Trophoblast cell (in vitro differentiated cells and primary cell): ENCODE data around the gene PAPPA.

Experiments
- DNase-seq, 2 donors: peaks; one replicate each; pipeline ENCODE4 v3.0.0-alpha.2; 2016
- H2AFZ ChIP-seq: 2 replicates; pipeline ENCODE4 v1.6.1; 2013; ENCODE audit warnings: low read length, moderate library complexity, mild to moderate bottlenecking; ENCODE audit not compliant: insufficient read depth, poor library complexity
- H2AK5ac ChIP-seq: 2 replicates; pipeline ENCODE4 v1.6.1; 2013; ENCODE audit warnings: mild to moderate bottlenecking, low read length
- H2BK120ac ChIP-seq: 2 replicates; pipeline ENCODE4 v1.6.1; 2013; ENCODE audit warnings: low read length, mild to moderate bottlenecking, moderate library complexity; ENCODE audit not compliant: insufficient read depth, poor library complexity
- H2BK12ac ChIP-seq: 2 replicates; pipeline ENCODE4 v1.6.1; 2013; ENCODE audit warnings: mild to moderate bottlenecking, low read length, moderate library complexity
- H2BK5ac ChIP-seq: 2 replicates; pipeline ENCODE4 v1.6.1; 2013; ENCODE audit warnings: low read length, low read depth, moderate library complexity, mild to moderate bottlenecking; ENCODE audit not compliant: poor library complexity
- H3K14ac ChIP-seq: 2 replicates; pipeline ENCODE4 v1.6.1; 2013; ENCODE audit warnings: mild to moderate bottlenecking, low read length
- H3K18ac ChIP-seq: 2 replicates; pipeline ENCODE4 v1.6.1; 2013; ENCODE audit warnings: mild to moderate bottlenecking, low read length
- H3K23ac ChIP-seq: 2 replicates; pipeline ENCODE4 v1.6.1; 2013; ENCODE audit warnings: low read length
- H3K27ac ChIP-seq: 2 replicates; pipeline ENCODE4 v1.5.1; 2013; ENCODE audit warnings: low read depth, mild to moderate bottlenecking, inconsistent platforms, low read length, moderate library complexity
- H3K27me3 ChIP-seq: 2 replicates; pipeline ENCODE4 v1.6.1; 2013; ENCODE audit warnings: inconsistent platforms, mild to moderate bottlenecking, low read length, moderate library complexity; ENCODE audit not compliant: insufficient read depth
- H3K36me3 ChIP-seq, 2 experiments: 1 replicate in 1 of 2; 2 replicates in 1 of 2; pipeline ENCODE4 v1.6.1; 2013; ENCODE audit warnings: low read length in 2 of 2, mild to moderate bottlenecking in 2 of 2, moderate library complexity in 1 of 2; ENCODE audit not compliant: insufficient read depth in 2 of 2, control insufficient read depth in 1 of 2
- H3K4ac ChIP-seq: 2 replicates; pipeline ENCODE4 v1.6.1; 2013; ENCODE audit warnings: low read depth, mild to moderate bottlenecking, low read length, moderate library complexity
- H3K4me1 ChIP-seq, 2 experiments: 1 replicate in 1 of 2; 2 replicates in 1 of 2; pipeline ENCODE4 v1.6.1; 2013; ENCODE audit warnings: low read length in 2 of 2, mild to moderate bottlenecking in 2 of 2, moderate library complexity in 1 of 2; ENCODE audit not compliant: insufficient read depth in 2 of 2, control insufficient read depth in 1 of 2
- H3K4me2 ChIP-seq: 2 replicates; pipeline ENCODE4 v1.6.1; 2013; ENCODE audit warnings: inconsistent platforms, mild to moderate bottlenecking, low read length, moderate library complexity
- H3K4me3 ChIP-seq: 2 replicates; pipeline ENCODE4 v1.5.1; 2013; ENCODE audit warnings: mild to moderate bottlenecking, low read depth, low read length, inconsistent platforms
- H3K79me1 ChIP-seq: one replicate; pipeline ENCODE4 v1.6.1; 2013; ENCODE audit warnings: low read length
- H3K79me2 ChIP-seq: 2 replicates; pipeline ENCODE4 v1.6.1; 2013; ENCODE audit warnings: low read length, mild to moderate bottlenecking; ENCODE audit not compliant: control insufficient read depth, insufficient read depth, poor library complexity
- H3K9ac ChIP-seq: 2 replicates; pipeline ENCODE4 v1.6.1; 2013; ENCODE audit warnings: mild to moderate bottlenecking, low read length
- H3K9me3 ChIP-seq: 2 replicates; pipeline ENCODE4 v1.6.1; 2013; ENCODE audit warnings: low read depth, mild to moderate bottlenecking, control low read depth, inconsistent platforms, low read length; ENCODE audit not compliant: insufficient read depth
- H4K12ac ChIP-seq: 2 replicates; pipeline ENCODE4 v1.6.1; 2013; ENCODE audit warnings: low read depth, mild to moderate bottlenecking, low read length, moderate library complexity
- H4K8ac ChIP-seq: 2 replicates; pipeline ENCODE4 v1.6.1; 2013; ENCODE audit warnings: low read depth, mild to moderate bottlenecking, low read length, moderate library complexity
- H4K91ac ChIP-seq: one replicate; pipeline ENCODE4 v1.6.1; 2013; ENCODE audit warnings: low read depth, mild to moderate bottlenecking, low read length, moderate library complexity
- WGBS: extraction: QIAGEN DNeasy Blood & Tissue Kit; methylation state at CpG from one replicate; pipeline ENCODE4 v1.1.7; 2013; ENCODE audit warnings: missing lambda C conversion rate; ENCODE audit not compliant: insufficient read length, insufficient coverage; ENCODE audit errors: extremely low coverage; 5-methylcytosine and 5-hydroxymethylcytosine counted together

PAPPA gene

DNA sequence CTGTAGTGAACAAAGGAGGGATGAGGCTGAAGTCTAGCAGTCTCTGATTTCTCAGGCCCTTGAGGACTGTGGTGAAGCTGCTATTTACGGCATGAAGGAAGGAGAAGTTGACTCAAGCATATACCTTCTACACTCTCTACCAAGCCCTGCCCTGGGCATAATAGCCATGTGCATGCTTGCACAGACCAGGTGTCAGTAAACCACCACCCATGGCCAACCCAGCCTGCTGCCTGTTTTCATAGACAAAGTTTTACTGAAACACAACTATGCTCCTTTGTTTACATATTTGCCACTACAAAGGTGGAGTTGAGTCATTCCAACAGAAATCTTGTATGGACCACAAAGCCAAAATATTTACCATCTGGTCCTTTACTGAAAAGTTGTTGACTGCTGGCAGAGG, 126.9 kb downstream of the PAPPA start:
- WGBS: no CpG with 5 or more reads among the region's 1 CpG
- H3K79me2 ChIP-seq: no peaks in the 10 kb centered on the region

DNA sequence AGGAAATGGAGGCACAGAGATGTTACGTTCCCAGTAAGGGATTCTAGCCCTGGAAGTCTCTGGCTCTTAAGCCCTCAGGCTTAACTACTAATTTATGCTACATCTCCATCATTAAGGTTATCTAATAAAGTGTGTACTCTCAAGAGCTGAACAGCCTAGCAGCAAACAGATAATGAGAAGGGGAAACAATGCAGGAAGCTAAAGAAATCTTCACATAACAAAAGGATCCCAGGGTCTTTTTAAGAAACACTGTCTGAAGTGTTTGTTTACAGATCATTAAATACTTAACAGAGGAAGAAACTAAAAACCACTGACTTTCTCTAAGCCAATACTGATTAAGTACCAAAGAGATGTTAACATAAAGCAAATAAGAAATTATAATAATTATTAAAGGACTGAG, 129.0 kb downstream of the PAPPA start:
- no CpG with 5 or more reads among the region's 1 CpG for WGBS
- Histone ChIP-seq H3K9me3 (no peaks in the 10 kb centered on the region), H3K23ac (no peak overlapping the region)

More for the DNA sequence above, 126.9 kb downstream of the PAPPA start:
- peak; percentile 38 to 53 for DNase-seq
- Histone ChIP-seq H3K79me1 (peaks cover 13% of the 10 kb centered on the region), H3K27me3 (no peaks in the 10 kb centered on the region), H2BK5ac (no peak overlapping the region), H3K18ac (no peak overlapping the region), H3K36me3 (no peaks in the 10 kb centered on the region), H3K9me3 (no peaks in the 10 kb centered on the region), H3K27ac (no peak overlapping the region), H3K9ac (no peak overlapping the region), H4K12ac (no peak overlapping the region), H3K4ac (no peak overlapping the region), H3K4me3 (no peak overlapping the region), H4K8ac (no peak overlapping the region), H3K14ac (no peak overlapping the region), H3K4me1 (peaks cover 13 to 18% of the 10 kb centered on the region in 2 experiments), H2AFZ (no peak overlapping the region), H2BK12ac (no peak overlapping the region), H3K23ac (no peak overlapping the region), H4K91ac (no peak overlapping the region), H2BK120ac (no peak overlapping the region), H2AK5ac (no peak overlapping the region), H3K4me2 (no peak overlapping the region)

DNA sequence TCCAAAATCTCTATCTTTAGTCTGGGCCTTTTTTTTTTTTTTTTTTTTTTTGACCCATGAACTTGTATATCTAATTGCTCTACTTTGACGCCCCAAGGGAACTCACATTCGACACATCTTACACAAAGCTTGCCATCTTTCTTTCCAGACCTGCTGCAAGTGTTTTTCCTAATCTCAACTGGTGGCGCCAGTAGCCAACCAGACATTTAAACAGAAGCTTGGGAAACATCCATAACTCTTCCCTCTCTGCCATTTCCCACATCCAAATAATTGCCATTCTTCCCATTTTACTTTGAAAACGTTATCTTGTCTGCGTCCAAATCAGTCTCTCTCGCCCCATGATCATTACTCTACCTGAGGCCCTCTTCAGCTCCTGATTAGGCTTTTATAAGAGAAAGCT, 130.9 kb downstream of the PAPPA start:
- no CpG with 5 or more reads among the region's 6 CpGs for WGBS
- peak in 1 of 2 donors; percentile 51 for DNase-seq
- Histone ChIP-seq H3K18ac (no peak overlapping the region), H3K79me2 (no peaks in the 10 kb centered on the region), H3K27me3 (no peaks in the 10 kb centered on the region), H3K4me3 (no peak overlapping the region), H3K14ac (no peak overlapping the region), H2AK5ac (no peak overlapping the region), H2BK12ac (no peak overlapping the region), H4K91ac (no peak overlapping the region), H3K9ac (no peak overlapping the region), H2AFZ (no peak overlapping the region), H3K23ac (no peak overlapping the region), H3K36me3 (no peaks in the 10 kb centered on the region), H3K4ac (no peak overlapping the region), H2BK5ac (no peak overlapping the region), H4K8ac (no peak overlapping the region), H3K4me1 (peaks cover 7 to 9% of the 10 kb centered on the region in 2 experiments), H3K79me1 (peaks cover 8% of the 10 kb centered on the region), H3K9me3 (no peaks in the 10 kb centered on the region), H4K12ac (no peak overlapping the region), H2BK120ac (no peak overlapping the region), H3K4me2 (no peak overlapping the region), H3K27ac (no peak overlapping the region)

More for the DNA sequence above, 129.0 kb downstream of the PAPPA start:
- peaks cover 13 to 15% of the 10 kb centered on the region in 2 experiments for H3K4me1 ChIP-seq
- no peak overlapping the region for H2AFZ ChIP-seq
- no peak overlapping the region for H3K18ac ChIP-seq
- H2AK5ac ChIP-seq: no peak overlapping the region
- DNase-seq: no peak
- H3K14ac ChIP-seq: no peak overlapping the region
- peaks cover 11% of the 10 kb centered on the region for H3K79me1 ChIP-seq
- H2BK12ac ChIP-seq: no peak overlapping the region
- H4K12ac ChIP-seq: no peak overlapping the region
- H3K27me3 ChIP-seq: no peaks in the 10 kb centered on the region
- no peak overlapping the region for H4K91ac ChIP-seq
- no peaks in the 10 kb centered on the region for H3K79me2 ChIP-seq
- H2BK120ac ChIP-seq: no peak overlapping the region
- H3K9ac ChIP-seq: no peak overlapping the region
- H3K27ac ChIP-seq: no peak overlapping the region
- H4K8ac ChIP-seq: no peak overlapping the region
- H3K4me3 ChIP-seq: no peak overlapping the region
- no peak overlapping the region for H3K4me2 ChIP-seq
- H3K4ac ChIP-seq: no peak overlapping the region
- no peaks in the 10 kb centered on the region for H3K36me3 ChIP-seq
- H2BK5ac ChIP-seq: no peak overlapping the region

DNA sequence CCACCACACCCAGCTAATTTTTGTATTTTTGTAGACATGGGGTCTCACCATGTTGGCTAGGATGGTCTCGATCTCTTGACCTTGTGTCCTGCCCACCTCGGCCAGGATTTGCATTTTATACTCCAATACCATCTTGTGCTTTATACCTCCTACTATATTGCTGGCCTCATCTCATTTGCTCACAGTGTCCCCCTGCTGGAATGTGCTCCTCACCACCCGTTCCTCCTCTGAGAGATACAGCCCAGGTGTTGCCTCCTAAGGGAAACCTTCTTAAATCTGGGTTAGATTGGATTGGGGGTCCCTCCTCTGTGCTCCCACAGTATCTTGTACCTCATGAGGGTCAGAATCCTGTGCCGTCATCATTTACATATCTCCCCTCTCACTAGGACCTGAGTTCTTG, 131.7 kb downstream of the PAPPA start:
- Histone ChIP-seq H3K9ac (no peak overlapping the region), H3K9me3 (no peaks in the 10 kb centered on the region), H2AK5ac (no peak overlapping the region), H4K12ac (no peak overlapping the region), H3K18ac (no peak overlapping the region), H3K14ac (no peak overlapping the region), H3K4me2 (no peak overlapping the region), H2BK12ac (no peak overlapping the region), H3K4me1 (peaks cover 4% of the 10 kb centered on the region in 2 experiments), H2BK120ac (no peak overlapping the region), H2BK5ac (no peak overlapping the region), H3K36me3 (no peaks in the 10 kb centered on the region), H3K4me3 (no peak overlapping the region), H3K4ac (no peak overlapping the region), H3K23ac (no peak overlapping the region), H3K79me1 (peaks cover 4% of the 10 kb centered on the region), H3K27ac (no peak overlapping the region), H4K91ac (no peak overlapping the region), H2AFZ (no peak overlapping the region), H3K27me3 (no peaks in the 10 kb centered on the region), H3K79me2 (no peaks in the 10 kb centered on the region), H4K8ac (no peak overlapping the region)
- WGBS: no CpG with 5 or more reads among the region's 4 CpGs
- DNase-seq: no peak
